OCI-LY7 (cell line): Measurements from ENCODE around the gene SPCS1. TPM values are rescaled to one million over a fixed set of nuclear protein-coding genes. Genes with fewer than 3 reads are reported as not detected.

ENCODE experiments used
- BruUV-seq: library from RNA; stranded (reverse); fragments of 400-500 nt; replicated peaks from 2 replicates; lab custom pipeline; 2021; lab: Mats Ljungman, UMichigan
- CTCF ChIA-PET: fragments of 300-600 bp; sonication (Branson Sonifier 250); formaldehyde crosslinking; loops from one replicate; lab custom pipeline; 2022; ENCODE audit warnings: antibody characterized with exemption; ENCODE audit not compliant: unreplicated experiment; lab: Charles Lee
- POLR2A ChIA-PET: fragments of 300-600 bp; sonication (Branson Sonifier 250); formaldehyde crosslinking; loops from one replicate; lab custom pipeline; 2022; ENCODE audit warnings: antibody characterized with exemption; lab: Charles Lee
- DNase-seq: peaks from one replicate; pipeline ENCODE4 v3.0.0-alpha.2; 2015; ENCODE audit warnings: low spot score
- H2AFZ ChIP-seq: fragments of 200-600 bp; sonication (generic), shearing (Covaris generic); 2 replicates; pipeline ENCODE4 v1.6.1; 2014; ENCODE audit warnings: mild to moderate bottlenecking, antibody characterized with exemption, low read length, moderate library complexity
- H3K27ac ChIP-seq: fragments of 200-600 bp; sonication (generic); 2 replicates; pipeline ENCODE4 v1.5.1; 2014; ENCODE audit warnings: mixed run types, low read depth, mild to moderate bottlenecking, moderate library complexity, low read length, inconsistent platforms; ENCODE audit not compliant: poor library complexity, severe bottlenecking
- H3K36me3 ChIP-seq: fragments of 200-600 bp; sonication (generic); 2 replicates; pipeline ENCODE4 v1.6.1; 2014; ENCODE audit warnings: mild to moderate bottlenecking, antibody characterized with exemption, low read length, moderate library complexity, mixed read lengths; ENCODE audit not compliant: insufficient read depth
- H3K4me1 ChIP-seq: fragments of 200-600 bp; sonication (generic); 2 replicates; pipeline ENCODE4 v1.5.1; 2014; ENCODE audit warnings: mild to moderate bottlenecking, low read length; ENCODE audit not compliant: insufficient read depth, poor library complexity, severe bottlenecking
- H3K4me2 ChIP-seq: fragments of 200-600 bp; sonication (generic); 2 replicates; pipeline ENCODE4 v1.6.1; 2014; ENCODE audit warnings: mild to moderate bottlenecking, low read length
- H3K4me3 ChIP-seq: fragments of 200-600 bp; sonication (generic); 2 replicates; pipeline ENCODE4 v1.5.1; 2014; ENCODE audit warnings: mild to moderate bottlenecking, low read depth, low read length; ENCODE audit not compliant: poor library complexity, severe bottlenecking
- H3K79me2 ChIP-seq: fragments of 200-600 bp; sonication (generic); 2 replicates; pipeline ENCODE4 v1.6.1; 2016; ENCODE audit warnings: low read depth, mild to moderate bottlenecking, low read length, moderate library complexity, mixed read lengths; ENCODE audit not compliant: insufficient read depth
- H3K9me2 ChIP-seq: fragments of 200-600 bp; sonication (generic); 2 replicates; pipeline ENCODE4 v1.6.1; 2016; ENCODE audit warnings: mild to moderate bottlenecking, low read length, mixed read lengths; ENCODE audit not compliant: insufficient read depth
- H3K9me3 ChIP-seq: fragments of 200-600 bp; sonication (generic); 2 replicates; pipeline ENCODE4 v1.6.1; 2014; ENCODE audit warnings: mild to moderate bottlenecking, mixed run types, low read length, mixed read lengths
- H4K20me1 ChIP-seq: fragments of 200-600 bp; sonication (generic); 2 replicates; pipeline ENCODE4 v1.6.1; 2014; ENCODE audit warnings: mild to moderate bottlenecking, antibody characterized with exemption, low read length, moderate library complexity, mixed read lengths; ENCODE audit not compliant: insufficient read depth
- CTCF ChIP-seq: fragments of 200-600 bp; sonication (generic); conservative IDR thresholded peaks from 2 replicates; pipeline ENCODE4 v1.5.1; 2014; ENCODE audit warnings: mild to moderate bottlenecking, antibody characterized with exemption, low read length, moderate library complexity, mixed read lengths
- EZH2phosphoT487 ChIP-seq: fragments of 200-600 bp; sonication (generic); IDR thresholded peaks from 2 replicates; pipeline ENCODE4 v1.6.1; 2018; ENCODE audit warnings: low read depth, borderline replicate concordance, mild to moderate bottlenecking, mixed run types, antibody characterized with exemption, low read length, moderate library complexity, mixed read lengths
- intact Hi-C: fragments of 100-400 bp; cut with micrococcal nuclease; formaldehyde crosslinking; loops from one replicate; pipeline ENCODE4 v1.10.0; 2022; ENCODE audit not compliant: unreplicated experiment
- total RNA-seq, 2 experiments: library from RNA; depleted of rRNA in 1 of 2; stranded (reverse); fragments of >200 nt in 1 of 2; shearing (Covaris generic) in 1 of 2; gene quantifications; 2 replicates each; pipeline ENCODE4 v1.2.3, GENCODE V29; 2014 to 2022

The SPCS1 gene
- total RNA-seq, 2 experiments from 2014 or later = 58.1 to 81.6 TPM

DNA sequence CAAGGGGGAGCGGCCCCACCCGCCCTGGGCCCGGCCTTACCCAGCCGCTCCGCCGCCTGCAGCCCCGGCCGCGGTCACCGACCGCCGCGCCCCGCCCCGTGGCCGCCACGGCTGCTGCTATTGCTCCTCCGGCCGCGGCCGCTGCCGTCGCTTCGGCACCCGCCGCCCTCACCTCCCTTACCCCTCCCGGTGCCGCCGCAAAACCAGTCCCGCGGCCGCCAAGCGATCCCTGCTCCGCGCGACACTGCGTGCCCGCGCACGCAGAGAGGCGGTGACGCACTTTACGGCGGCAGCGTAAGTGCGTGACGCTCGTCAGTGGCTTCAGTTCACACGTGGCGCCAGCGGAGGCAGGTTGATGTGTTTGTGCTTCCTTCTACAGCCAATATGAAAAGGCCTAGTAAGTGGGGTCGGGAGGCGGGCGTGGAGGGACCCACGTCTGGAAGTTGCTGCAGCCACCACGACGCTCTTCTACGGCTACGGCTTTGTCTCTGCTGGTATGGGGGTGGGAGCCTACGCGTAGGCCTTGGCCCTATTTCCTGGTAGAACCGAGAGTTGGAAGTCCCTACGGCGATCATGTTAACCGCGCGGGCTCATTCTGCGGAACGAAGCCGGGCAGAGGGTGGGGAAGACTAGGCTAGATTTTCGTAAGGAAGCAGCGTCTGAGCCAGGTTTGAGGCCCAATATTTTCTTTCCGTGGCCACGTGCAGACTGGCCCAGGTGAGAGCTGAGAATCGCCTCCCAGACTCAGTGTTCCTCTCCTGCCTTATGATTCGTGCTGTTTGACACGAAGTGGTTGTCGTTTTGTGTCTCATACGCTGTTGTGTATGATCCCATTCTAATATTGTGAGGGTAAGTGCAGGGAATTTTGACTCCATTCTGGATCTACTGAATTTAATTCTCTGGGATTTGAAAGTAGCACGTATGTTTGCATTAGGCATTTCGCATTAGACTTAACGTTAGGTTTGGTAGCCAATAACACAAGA is 19.9 kb upstream of the SPCS1 start, which contains the start of the genes GNL3 and PBRM1:
Gene GNL3 (plus strand): TSS at position 324 of the 983 bp plus-strand sequence. CDS start 61 bp downstream, at position 385.
Gene PBRM1 (minus strand): TSS at position 205 of the 983 bp plus-strand sequence.
- ChIA-PET CTCF (no interaction called here), POLR2A (interaction anchor here (0.6 to 1.5 kb wide), 7 partner anchors 8 to 1244 kb away, joined by 3 to 6 read pairs (median 3); partner anchors contain the start of genes GLT8D1 and SPCS1)
- Histone ChIP-seq H3K9me3 (no peaks in the 10 kb centered on the region), H2AFZ (peak within 1 kb of the TSS; percentile 45; the same call in 1 of the 2 replicates), H3K27ac (peak within 1 kb of the TSS; percentile 81), H4K20me1 (peaks cover 31% of the 10 kb centered on the region; the same call in 1 of the 2 replicates), H3K36me3 (peaks cover 63% of the 10 kb centered on the region), H3K4me2 (peak within 1 kb of the TSS; percentile 97), H3K4me1 (peaks cover 44% of the 10 kb centered on the region), H3K4me3 (peak within 1 kb of the TSS; percentile 94), H3K9me2 (no peaks in the 10 kb centered on the region), H3K79me2 (peaks cover 89% of the 10 kb centered on the region)
- BruUV-seq = TSS peak; percentile 72
- TF ChIP-seq CTCF = no peak
- no peak for TF ChIP-seq EZH2phosphoT487
- peak; percentile 98 for DNase-seq
- intact Hi-C loops = loop anchor here (1.0 to 5.0 kb wide), 4 partner anchors 20 to 361 kb away; partner anchors contain the start of genes NISCH, SFMBT1, SPCS1 and UQCC5

DNA sequence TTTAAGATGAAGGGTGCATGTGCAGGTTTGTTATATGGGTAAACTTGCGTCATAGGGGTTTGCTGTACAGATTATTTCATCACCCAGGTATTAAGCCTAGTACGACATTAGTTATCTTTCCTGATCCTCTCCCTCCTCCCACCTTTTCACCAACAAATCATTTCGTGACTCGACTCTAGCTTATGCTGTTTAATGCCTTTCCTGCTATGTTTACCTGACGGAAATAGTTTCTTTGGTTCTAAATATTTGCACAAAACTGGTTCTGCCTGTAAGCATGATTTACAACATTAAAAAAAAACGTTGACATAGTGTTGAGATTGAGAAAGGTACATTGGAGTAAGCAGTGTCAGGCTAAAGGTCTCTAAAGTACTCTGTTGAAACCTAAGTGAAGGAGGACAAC is 17.6 kb upstream of the SPCS1 start:
- ChIA-PET CTCF (interaction anchor here (0.6 kb wide), 1 partner anchor 64 kb away, joined by 3 read pairs; no protein-coding TSS in a partner anchor), POLR2A (interaction anchor here (1.8 to 5.3 kb wide), 2 partner anchors 9 to 16 kb away, joined by 9 to 44 read pairs; partner anchors contain the start of genes GLT8D1 and SPCS1)
- Histone ChIP-seq H3K9me3 (no peaks in the 10 kb centered on the region), H3K4me1 (peaks cover 37% of the 10 kb centered on the region), H3K79me2 (peaks cover 81% of the 10 kb centered on the region), H3K36me3 (peaks cover 73% of the 10 kb centered on the region), H4K20me1 (peaks cover 29% of the 10 kb centered on the region), H3K27ac (no peak overlapping the region), H3K9me2 (no peaks in the 10 kb centered on the region), H2AFZ (no peak overlapping the region), H3K4me2 (peak overlapping the region; percentile 90), H3K4me3 (no peak overlapping the region)
- TF ChIP-seq EZH2phosphoT487 = no peak
- TF ChIP-seq CTCF = no peak
- DNase-seq = no peak
- intact Hi-C loops = loop anchor here (5.0 kb wide), 2 partner anchors 231 to 359 kb away; partner anchors contain the start of genes NISCH and SFMBT1
- no TSS peak for BruUV-seq
